K562 (cell line): Measurements from ENCODE around the gene GRIK5. TPM values are rescaled to one million over a fixed set of nuclear protein-coding genes. Genes with fewer than 3 reads are reported as not detected.
A peak's percentile ranks its signal among the peaks of the same experiment; 100 is the strongest.

Experiments used
- ATAC-seq: fragments of 200-7000 bp; cut with Tn5 transposase; 3 replicates; pipeline ENCODE4 v1.9.1; 2020; ENCODE audit warnings: moderate library complexity
- BruUV-seq: library from RNA; stranded (reverse); fragments of 400-500 nt; replicated peaks from 2 replicates; lab custom pipeline; 2021; lab: Mats Ljungman, UMichigan
- CTCF ChIA-PET: fragments of 300-600 bp; formaldehyde crosslinking; extraction: SDS; loops from one replicate; lab custom pipeline; 2021; ENCODE audit warnings: low intra/inter-chr PET ratio; lab: Yijun Ruan, JAX
- POLR2A ChIA-PET: fragments of 300-600, 350-650 bp; sonication (Branson Sonifier 250); formaldehyde crosslinking; extraction: SDS; loops from one replicate; lab custom pipeline; 2021; ENCODE audit warnings: antibody characterized with exemption, inconsistent platforms; lab: Yijun Ruan, JAX
- DNase-seq, 4 experiments: peaks; one replicate each; pipeline versions ENCODE4 v3.0.0 to v3.0.0-alpha.2; 2011 to 2018; ENCODE audit warnings: low spot score in 3 of 4, mixed read lengths in 3 of 4; ENCODE audit errors: extremely low read depth in 1 of 4
- FAIRE-seq: peaks from 2 replicates; lab custom pipeline; 2011; peaks lifted over from hg19 to GRCh38; lab: Jason Lieb, UNC
- H2AFZ ChIP-seq: 2 replicates; pipeline ENCODE4 v1.6.0; 2011; ENCODE audit warnings: low read depth, low read length, control low read depth, inconsistent platforms
- H3K27ac ChIP-seq: fragments of 200-600 bp; 3 replicates; pipeline ENCODE4 v1.8.0; 2011; ENCODE audit warnings: low read depth, mild to moderate bottlenecking, control low read depth, inconsistent platforms, low read length, moderate library complexity, mixed read lengths; ENCODE audit errors: extremely low read depth
- H3K27me3 ChIP-seq, 2 experiments: fragments of 300-600 bp in 1 of 2; 2 replicates in 1 of 2; 3 replicates in 1 of 2; pipeline versions ENCODE4 v1.6.0 to v1.8.0; 2011; ENCODE audit warnings: inconsistent platforms in 2 of 2, low read length in 2 of 2, mild to moderate bottlenecking in 1 of 2, mixed read lengths in 1 of 2, moderate library complexity in 1 of 2; ENCODE audit not compliant: control insufficient read depth in 2 of 2, insufficient read depth in 2 of 2
- H3K36me3 ChIP-seq: fragments of 300-600 bp; 3 replicates; pipeline ENCODE4 v1.8.0; 2011; ENCODE audit warnings: mild to moderate bottlenecking, low read length, inconsistent platforms; ENCODE audit not compliant: control insufficient read depth, insufficient read depth
- H3K4me1 ChIP-seq, 2 experiments: fragments of 200-600 bp in 1 of 2; replicated peaks in 1 of 2; 2 replicates in 1 of 2; 3 replicates in 1 of 2; pipeline versions ENCODE4 v1.5.1 to v1.8.0; 2011; ENCODE audit warnings: inconsistent platforms in 2 of 2, low read length in 2 of 2, mild to moderate bottlenecking in 1 of 2, mixed read lengths in 1 of 2, moderate library complexity in 1 of 2; ENCODE audit not compliant: control insufficient read depth in 2 of 2, insufficient read depth in 2 of 2
- H3K4me2 ChIP-seq: 2 replicates; pipeline ENCODE4 v1.6.1; 2011; ENCODE audit warnings: low read length, control low read depth, inconsistent platforms, mixed read lengths; ENCODE audit not compliant: insufficient read depth
- H3K4me3 ChIP-seq: fragments of 200-600 bp; sonication (generic), shearing (Covaris generic); 2 replicates; pipeline ENCODE4 v1.5.1; 2016; ENCODE audit warnings: control low read depth, inconsistent platforms
- H3K79me2 ChIP-seq: fragments of 200-600 bp; 3 replicates; pipeline ENCODE4 v1.8.0; 2011; ENCODE audit warnings: low read length, inconsistent platforms; ENCODE audit not compliant: control insufficient read depth, insufficient read depth
- H3K9ac ChIP-seq, 2 experiments: 2 replicates each; pipeline versions ENCODE4 v1.6.0 to v1.6.1; 2011; ENCODE audit warnings: low read depth in 2 of 2, low read length in 2 of 2, control low read depth in 1 of 2, inconsistent platforms in 1 of 2, mild to moderate bottlenecking in 1 of 2, mixed read lengths in 1 of 2; ENCODE audit not compliant: insufficient read depth in 1 of 2
- H3K9me1 ChIP-seq: one replicate; pipeline ENCODE4 v1.6.0; 2011; ENCODE audit warnings: inconsistent platforms, mild to moderate bottlenecking, low read length, moderate library complexity; ENCODE audit not compliant: control insufficient read depth, insufficient read depth
- H3K9me3 ChIP-seq: replicated peaks from 2 replicates; pipeline ENCODE4 v1.5.1; 2011; ENCODE audit warnings: low read depth, low read length, inconsistent platforms; ENCODE audit not compliant: control insufficient read depth, insufficient read depth
- H4K20me1 ChIP-seq: replicated peaks from 2 replicates; pipeline ENCODE4 v1.6.1; 2011; ENCODE audit warnings: low read length, inconsistent platforms, mixed read lengths; ENCODE audit not compliant: control insufficient read depth, insufficient read depth
- ASH1L ChIP-seq: fragments of 450-650 bp; IDR thresholded peaks from 2 replicates; pipeline ENCODE4 v1.6.1; 2018; ENCODE audit warnings: borderline replicate concordance, mild to moderate bottlenecking, low read depth; ENCODE audit not compliant: partially characterized antibody
- BHLHE40 ChIP-seq: IDR thresholded peaks from 2 replicates; pipeline ENCODE4 v1.6.1; 2011; ENCODE audit warnings: low read length, improper control_type of control experiment
- CBX1 ChIP-seq: sonication (generic); IDR thresholded peaks from 2 replicates; pipeline ENCODE4 v1.6.1; 2016; ENCODE audit warnings: antibody characterized with exemption, low read depth, mild to moderate bottlenecking
- CSDE1 ChIP-seq, 2 experiments: fragments of 450-650 bp; IDR thresholded peaks; 2 replicates each; pipeline ENCODE4 v1.6.1; 2016; ENCODE audit warnings: mild to moderate bottlenecking in 1 of 2
- MTA2 ChIP-seq: fragments of 450-650 bp; IDR thresholded peaks from 2 replicates; pipeline ENCODE4 v1.6.1; 2016; ENCODE audit warnings: low read depth
- NR2C1 ChIP-seq, 2 experiments: fragments of 450-650 bp; IDR thresholded peaks; 2 replicates each; pipeline ENCODE4 v1.6.1; 2017; ENCODE audit warnings: mild to moderate bottlenecking in 2 of 2, antibody characterized with exemption in 1 of 2, inconsistent platforms in 1 of 2, missing compliant biosample characterization in 1 of 2, missing genetic modification characterization in 1 of 2
- ZBTB40 ChIP-seq, 2 experiments: fragments of 450-650 bp in 1 of 2; sonication (generic) in 1 of 2; formaldehyde crosslinking in 1 of 2; IDR thresholded peaks; 2 replicates each; pipeline versions ENCODE4 v1.7.1 to v1.9.0; 2016 to 2022; ENCODE audit warnings: inconsistent platforms in 1 of 2, mild to moderate bottlenecking in 1 of 2, missing genetic modification reagents in 1 of 2
- ZNF165 ChIP-seq: fragments of 250-450 bp; sonication (Bioruptor Pico); IDR thresholded peaks from 2 replicates; pipeline ENCODE4 v1.4.0; 2020; ENCODE audit warnings: borderline replicate concordance
- ZNF212 ChIP-seq: fragments of 450-650 bp; formaldehyde crosslinking; IDR thresholded peaks from 2 replicates; pipeline ENCODE4 v1.4.0; 2020; ENCODE audit warnings: mild to moderate bottlenecking
- WGBS: fragments of 100-300 bp; shearing (Covaris generic); methylation state at CpG from one replicate; pipeline ENCODE4 v1.1.6; 2016; ENCODE audit warnings: low coverage, mixed read lengths; ENCODE audit not compliant: insufficient coverage; ENCODE audit errors: missing lambda C conversion rate; 5-methylcytosine and 5-hydroxymethylcytosine counted together
- in situ Hi-C: fragments of 300-500 bp; cut with MboI; formaldehyde crosslinking; loops from 4 replicates; pipeline ENCODE4 v1.15.0; 2018; ENCODE audit warnings: inconsistent platforms, mixed read lengths
- intact Hi-C: fragments of 100-400 bp; cut with micrococcal nuclease; formaldehyde crosslinking; loops from 2 replicates; pipeline ENCODE4 v1.14.2; 2022
- polyA plus RNA-seq, 8 experiments: library from polyadenylated mRNA; depleted of rRNA in 4 of 8; stranded (reverse) in 5 of 8; unstranded in 3 of 8; fragments of >200 nt; fragmentation: Nextera tagmentation in 2 of 8; fragmentation: Illumina TruSeq in 1 of 8; extraction: Ambion mirVana in 2 of 8; extraction: Trizol in 1 of 8; gene quantifications; 2 replicates each; pipeline versions ENCODE4 v1.2.1 to v1.2.3, GENCODE V29; 2011 to 2014; ENCODE audit warnings: inconsistent platforms in 1 of 8, missing spikeins in 1 of 8
- total RNA-seq, 7 experiments: library from RNA; depleted of rRNA in 6 of 7; stranded (reverse); fragments of >200 nt in 6 of 7; fragmentation: Illumina TruSeq in 2 of 7; extraction: Trizol in 2 of 7; gene quantifications; 2 replicates each; pipeline versions ENCODE4 v1.2.1 to v1.2.3, GENCODE V29; 2011 to 2021; ENCODE audit warnings: low replicate concordance in 1 of 7
- TF ChIP-seq, protein P1 (sequence below): fragments of 250-450 bp; sonication (Bioruptor Pico); IDR thresholded peaks from 2 replicates; pipeline ENCODE4 v1.8.0; 2021; ENCODE audit warnings: moderate library complexity, mild to moderate bottlenecking, inconsistent platforms
- TF ChIP-seq, protein P2 (sequence below): fragments of 450-650 bp; IDR thresholded peaks from 2 replicates; pipeline ENCODE4 v1.6.1; 2018; ENCODE audit warnings: mild to moderate bottlenecking, low read depth; ENCODE audit not compliant: partially characterized antibody

Gene GRIK5
- total and polyA plus RNA-seq, 9 of the 15 experiments (the other 6 are each of a cell fraction or from before 2014, with no cell fraction given): 0.04 to 0.55 (median 0.27) TPM; not detected in 2

- intact Hi-C loops: no loop called here
- no peaks in the 10 kb centered on the region for H4K20me1 ChIP-seq
- FAIRE-seq (no peak), DNase-seq (peak in 2 of 4 experiments; percentile 39 to 42), ATAC-seq (0 out of 3 replicates have a peak, but pooled peaks have one; percentile 14)
- peak overlapping the region; percentile 14; the same call in 1 of the 2 replicates for H3K4me2 ChIP-seq
- no peaks in the 10 kb centered on the region for H3K36me3 ChIP-seq
- H3K79me2 ChIP-seq: no peaks in the 10 kb centered on the region
- no peaks in the 10 kb centered on the region for H3K9me3 ChIP-seq
- no peak overlapping the region for H3K4me3 ChIP-seq
- peaks cover 2 to 18% of the 10 kb centered on the region in 2 experiments; a peak in 3 of 5 replicates for H3K27me3 ChIP-seq
- WGBS: 0% methylated on average over 3 of the region's 5 CpGs
- peak overlapping the region in 1 of 2 experiments; percentile 29; a peak in 1 of 4 replicates for H3K9ac ChIP-seq
- no peaks in the 10 kb centered on the region for H3K9me1 ChIP-seq
- peaks cover 3 to 34% of the 10 kb centered on the region in 2 experiments; a peak in 4 of 5 replicates for H3K4me1 ChIP-seq
- H2AFZ ChIP-seq: 0 out of 2 replicates have a peak overlapping the region, but pooled peaks have one; percentile 25
- no peak overlapping the region for H3K27ac ChIP-seq
- POLR2A ChIA-PET: interaction anchor here (0.5 to 1.2 kb wide), 2 partner anchors 92 to 346 kb away, joined by 3 to 4 read pairs; no protein-coding TSS in a partner anchor
- CTCF ChIA-PET: no interaction called here
- in situ Hi-C loops: no loop called here
- no TSS peak for BruUV-seq
- no peak for TF ChIP-seq MTA2
- no peak for TF ChIP-seq ASH1L
- TF ChIP-seq, protein P1, sequence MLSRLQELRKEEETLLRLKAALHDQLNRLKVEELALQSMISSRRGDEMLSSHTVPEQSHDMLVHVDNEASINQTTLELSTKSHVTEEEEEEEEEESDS: no peak
- no peak for TF ChIP-seq ZNF165 (CRISPR knock-in tag)
- TF ChIP-seq ZNF212 (CRISPR knock-in tag): no peak
- TF ChIP-seq CSDE1 (IDR thresholded peaks at IDR 0.05): no peak
- TF ChIP-seq ZBTB40 (IDR thresholded peaks at IDR 0.05): no peak
- no peak for TF ChIP-seq ZBTB40 (CRISPR knock-in tag; IDR thresholded peaks at IDR 0.05)
- TF ChIP-seq, protein P2, sequence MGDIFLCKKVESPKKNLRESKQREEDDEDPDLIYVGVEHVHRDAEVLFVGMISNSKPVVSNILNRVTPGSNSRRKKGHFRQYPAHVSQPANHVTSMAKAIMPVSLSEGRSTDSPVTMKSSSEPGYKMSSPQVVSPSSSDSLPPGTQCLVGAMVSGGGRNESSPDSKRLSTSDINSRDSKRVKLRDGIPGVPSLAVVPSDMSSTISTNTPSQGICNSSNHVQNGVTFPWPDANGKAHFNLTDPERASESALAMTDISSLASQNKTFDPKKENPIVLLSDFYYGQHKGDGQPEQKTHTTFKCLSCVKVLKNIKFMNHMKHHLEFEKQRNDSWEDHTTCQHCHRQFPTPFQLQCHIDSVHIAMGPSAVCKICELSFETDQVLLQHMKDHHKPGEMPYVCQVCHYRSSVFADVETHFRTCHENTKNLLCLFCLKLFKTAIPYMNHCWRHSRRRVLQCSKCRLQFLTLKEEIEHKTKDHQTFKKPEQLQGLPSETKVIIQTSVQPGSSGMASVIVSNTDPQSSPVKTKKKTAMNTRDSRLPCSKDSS: no peak
- no peak for TF ChIP-seq BHLHE40
- no peak for TF ChIP-seq CBX1
- no peak for TF ChIP-seq NR2C1 (IDR thresholded peaks at IDR 0.05)
- no peak for TF ChIP-seq NR2C1 (tag; IDR thresholded peaks at IDR 0.05)
Observed at GRCh38 chr19:42092350-42092749, 22.3 kb upstream of the GRIK5 start.
